ENCODE data around the gene KRT37. TPM values are rescaled to one million over a fixed set of nuclear protein-coding genes. Genes with fewer than 3 reads are reported as not detected.

KRT37 gene
- total and polyA plus RNA-seq, 2 of the 13 experiments (the other 11 are each of a cell fraction or from before 2014, with no cell fraction given), result 0.69 TPM; not detected in 1

GRCh38 chr17:41415411-41415810 is 9.0 kb downstream of the KRT37 start:
- POLR2A ChIA-PET, result interaction anchor here (0.7 to 2.1 kb wide), 5 partner anchors 10 to 513 kb away, joined by 3 to 35 read pairs (median 3); partner anchors contain the start of gene KRT19
- Histone ChIP-seq H4K20me1 (ENCODE audit: insufficient read depth, low read length) (no peaks in the 10 kb centered on the region), H3K4me2 (ENCODE audit: low read depth, low read length) (no peak overlapping the region; the same call in 1 of the 2 replicates), H3K79me2 (ENCODE audit: insufficient read depth, low read length) (no peaks in the 10 kb centered on the region), H3K4me1 (ENCODE audit: insufficient read depth, low read length) (peaks cover 51% of the 10 kb centered on the region), H3K36me3 (replicated peaks in 1 of 2; ENCODE audit: control insufficient read depth in 1 of 2, insufficient read depth in 2 of 2, low read length in 2 of 2) (no peaks in the 10 kb centered on the region), H3K27ac (ENCODE audit: extremely low read length, insufficient read depth, low read length) (peak overlapping the region; percentile 82), H3K27me3 (ENCODE audit: control insufficient read depth in 1 of 2, insufficient read depth in 2 of 2, low read length in 2 of 2) (no peaks in the 10 kb centered on the region), H3K9ac (ENCODE audit: insufficient read depth, low read depth, low read length) (no peak overlapping the region), H3K9me3 (ENCODE audit: low read length) (no peaks in the 10 kb centered on the region), H3K4me3 (replicated peaks in 1 of 3; ENCODE audit: insufficient read depth in 1 of 3, low read depth in 2 of 3, low read length in 3 of 3) (no peak overlapping the region), H2AFZ (ENCODE audit: low read length) (no peak overlapping the region)
- intact Hi-C loops (cut with micrococcal nuclease; ENCODE audit: unreplicated experiment) (loop anchor here (5.0 to 10.0 kb wide), 2 partner anchors 119 to 252 kb away; no protein-coding TSS in a partner anchor), in situ Hi-C loops (cut with HindIII; ENCODE audit: extremely low pct_ligation_motif_present, low pct_unique_long_range_greater_than_20kb) (no loop called here)
- BruUV-seq (replicated peaks), result no TSS peak
- 22% methylated on average over 4 of the region's 4 CpGs for WGBS (ENCODE audit: low lambda C conversion rate)
- CTCF ChIA-PET (ENCODE audit: low intra/inter-chr PET ratio, low total read pairs), result no interaction called here
- FAIRE-seq (no peak), DNase-seq (ENCODE audit: low spot score) (no peak), ATAC-seq (no peak)
- no peak for TF ChIP-seq ZFP82 (CRISPR knock-in tag; IDR thresholded peaks at IDR 0.05; ENCODE audit: borderline replicate concordance)
- no peak for TF ChIP-seq CERS6 (CRISPR knock-in tag; IDR thresholded peaks at IDR 0.05)
- TF ChIP-seq ZKSCAN8 (CRISPR knock-in tag; IDR thresholded peaks at IDR 0.05; ENCODE audit: borderline replicate concordance), result 0 out of 2 replicates have a peak, but pooled peaks have one; percentile 10
- no peak for TF ChIP-seq ATF4 (CRISPR knock-in tag; IDR thresholded peaks at IDR 0.05)
- TF ChIP-seq SIX4 (CRISPR knock-in tag; IDR thresholded peaks at IDR 0.05), result no peak

- Histone ChIP-seq H4K20me1 (ENCODE audit: insufficient read depth, low read length) (no peaks in the 10 kb centered on the region), H3K9me3 (ENCODE audit: low read length) (no peaks in the 10 kb centered on the region), H3K79me2 (ENCODE audit: insufficient read depth, low read length) (no peaks in the 10 kb centered on the region), H3K27me3 (ENCODE audit: control insufficient read depth in 1 of 2, insufficient read depth in 2 of 2, low read length in 2 of 2) (no peaks in the 10 kb centered on the region; a peak in 1 of 5 replicates), H2AFZ (ENCODE audit: low read length) (no peak overlapping the region), H3K4me3 (replicated peaks in 1 of 3; ENCODE audit: insufficient read depth in 1 of 3, low read depth in 2 of 3, low read length in 3 of 3) (no peak overlapping the region), H3K36me3 (replicated peaks in 1 of 2; ENCODE audit: control insufficient read depth in 1 of 2, insufficient read depth in 2 of 2, low read length in 2 of 2) (no peaks in the 10 kb centered on the region), H3K4me1 (ENCODE audit: insufficient read depth, low read length) (peaks cover 51% of the 10 kb centered on the region), H3K27ac (ENCODE audit: extremely low read length, insufficient read depth, low read length) (no peak overlapping the region), H3K9ac (ENCODE audit: insufficient read depth, low read depth, low read length) (no peak overlapping the region), H3K4me2 (ENCODE audit: low read depth, low read length) (no peak overlapping the region)
- in situ Hi-C loops (cut with HindIII; ENCODE audit: extremely low pct_ligation_motif_present, low pct_unique_long_range_greater_than_20kb) (no loop called here), intact Hi-C loops (cut with micrococcal nuclease; ENCODE audit: unreplicated experiment) (loop anchor here (10.0 kb wide), 1 partner anchor 121 kb away; no protein-coding TSS in a partner anchor)
- ChIA-PET POLR2A (interaction anchor here (2.0 kb wide), 1 partner anchor 10 kb away, joined by 10 read pairs; no protein-coding TSS in a partner anchor), CTCF (ENCODE audit: low intra/inter-chr PET ratio, low total read pairs) (no interaction called here)
- BruUV-seq (replicated peaks), result no TSS peak
- ATAC-seq (no peak), DNase-seq (ENCODE audit: low spot score) (peak; percentile 56), FAIRE-seq (no peak)
- WGBS (ENCODE audit: low lambda C conversion rate), result 54% methylated on average over 2 of the region's 2 CpGs
- TF ChIP-seq RCOR2 (CRISPR knock-in tag; IDR thresholded peaks at IDR 0.05), result 0 out of 2 replicates have a peak, but pooled peaks have one; percentile 12
- TF ChIP-seq, protein P1, sequence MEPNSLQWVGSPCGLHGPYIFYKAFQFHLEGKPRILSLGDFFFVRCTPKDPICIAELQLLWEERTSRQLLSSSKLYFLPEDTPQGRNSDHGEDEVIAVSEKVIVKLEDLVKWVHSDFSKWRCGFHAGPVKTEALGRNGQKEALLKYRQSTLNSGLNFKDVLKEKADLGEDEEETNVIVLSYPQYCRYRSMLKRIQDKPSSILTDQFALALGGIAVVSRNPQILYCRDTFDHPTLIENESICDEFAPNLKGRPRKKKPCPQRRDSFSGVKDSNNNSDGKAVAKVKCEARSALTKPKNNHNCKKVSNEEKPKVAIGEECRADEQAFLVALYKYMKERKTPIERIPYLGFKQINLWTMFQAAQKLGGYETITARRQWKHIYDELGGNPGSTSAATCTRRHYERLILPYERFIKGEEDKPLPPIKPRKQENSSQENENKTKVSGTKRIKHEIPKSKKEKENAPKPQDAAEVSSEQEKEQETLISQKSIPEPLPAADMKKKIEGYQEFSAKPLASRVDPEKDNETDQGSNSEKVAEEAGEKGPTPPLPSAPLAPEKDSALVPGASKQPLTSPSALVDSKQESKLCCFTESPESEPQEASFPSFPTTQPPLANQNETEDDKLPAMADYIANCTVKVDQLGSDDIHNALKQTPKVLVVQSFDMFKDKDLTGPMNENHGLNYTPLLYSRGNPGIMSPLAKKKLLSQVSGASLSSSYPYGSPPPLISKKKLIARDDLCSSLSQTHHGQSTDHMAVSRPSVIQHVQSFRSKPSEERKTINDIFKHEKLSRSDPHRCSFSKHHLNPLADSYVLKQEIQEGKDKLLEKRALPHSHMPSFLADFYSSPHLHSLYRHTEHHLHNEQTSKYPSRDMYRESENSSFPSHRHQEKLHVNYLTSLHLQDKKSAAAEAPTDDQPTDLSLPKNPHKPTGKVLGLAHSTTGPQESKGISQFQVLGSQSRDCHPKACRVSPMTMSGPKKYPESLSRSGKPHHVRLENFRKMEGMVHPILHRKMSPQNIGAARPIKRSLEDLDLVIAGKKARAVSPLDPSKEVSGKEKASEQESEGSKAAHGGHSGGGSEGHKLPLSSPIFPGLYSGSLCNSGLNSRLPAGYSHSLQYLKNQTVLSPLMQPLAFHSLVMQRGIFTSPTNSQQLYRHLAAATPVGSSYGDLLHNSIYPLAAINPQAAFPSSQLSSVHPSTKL (CRISPR knock-in tag; IDR thresholded peaks at IDR 0.05), result peak; percentile 61
- no peak for TF ChIP-seq ZNF761 (CRISPR knock-in tag; conservative IDR thresholded peaks at IDR 0.05)
- TF ChIP-seq HMG20A (CRISPR knock-in tag; IDR thresholded peaks at IDR 0.05; ENCODE audit: borderline replicate concordance), result 0 out of 2 replicates have a peak, but pooled peaks have one; percentile 29
- TF ChIP-seq ELF3 (CRISPR knock-in tag; IDR thresholded peaks at IDR 0.05), result peak; percentile 28; the same call in 1 of the 2 replicates
- peak; percentile 57; the same call in 1 of the 2 replicates for TF ChIP-seq BCL6 (CRISPR knock-in tag; IDR thresholded peaks at IDR 0.05)
- peak; percentile 77 for TF ChIP-seq ZNF644 (CRISPR knock-in tag; IDR thresholded peaks at IDR 0.05; ENCODE audit: low read depth)
- TF ChIP-seq GATAD2A (CRISPR knock-in tag; IDR thresholded peaks at IDR 0.05), result peak; percentile 23; the same call in 1 of the 2 replicates
- TF ChIP-seq HNF4A (CRISPR knock-in tag; IDR thresholded peaks at IDR 0.05), result peak; percentile 71
Measured at GRCh38 chr17:41413982-41414381, 10.4 kb downstream of the KRT37 start.

Measured in HepG2 (cell line).